ENCODE results near the gene NDUFA13. TPM values are rescaled to one million over a fixed set of nuclear protein-coding genes. Genes with fewer than 3 reads are reported as not detected.

Gene NDUFA13
- total and polyA plus RNA-seq, 12 donors = 856 to 1,278 (median 1,153) TPM

- H3K4me3 ChIP-seq = no peak overlapping the region
- WGBS, 2 donors = 88 to 93% methylated on average over 12 of the region's 12 CpGs
- no peak overlapping the region for H3K27ac ChIP-seq
- no peak for ATAC-seq
- DNase-seq = no peak
- TF ChIP-seq, protein P1, sequence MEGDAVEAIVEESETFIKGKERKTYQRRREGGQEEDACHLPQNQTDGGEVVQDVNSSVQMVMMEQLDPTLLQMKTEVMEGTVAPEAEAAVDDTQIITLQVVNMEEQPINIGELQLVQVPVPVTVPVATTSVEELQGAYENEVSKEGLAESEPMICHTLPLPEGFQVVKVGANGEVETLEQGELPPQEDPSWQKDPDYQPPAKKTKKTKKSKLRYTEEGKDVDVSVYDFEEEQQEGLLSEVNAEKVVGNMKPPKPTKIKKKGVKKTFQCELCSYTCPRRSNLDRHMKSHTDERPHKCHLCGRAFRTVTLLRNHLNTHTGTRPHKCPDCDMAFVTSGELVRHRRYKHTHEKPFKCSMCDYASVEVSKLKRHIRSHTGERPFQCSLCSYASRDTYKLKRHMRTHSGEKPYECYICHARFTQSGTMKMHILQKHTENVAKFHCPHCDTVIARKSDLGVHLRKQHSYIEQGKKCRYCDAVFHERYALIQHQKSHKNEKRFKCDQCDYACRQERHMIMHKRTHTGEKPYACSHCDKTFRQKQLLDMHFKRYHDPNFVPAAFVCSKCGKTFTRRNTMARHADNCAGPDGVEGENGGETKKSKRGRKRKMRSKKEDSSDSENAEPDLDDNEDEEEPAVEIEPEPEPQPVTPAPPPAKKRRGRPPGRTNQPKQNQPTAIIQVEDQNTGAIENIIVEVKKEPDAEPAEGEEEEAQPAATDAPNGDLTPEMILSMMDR (IDR thresholded peaks at IDR 0.05) = no peak
- peaks cover 0 to 69% (median 44%) of the 10 kb centered on the region in 9 donors for H3K36me3 ChIP-seq
- no peaks in the 10 kb centered on the region for H3K4me1 ChIP-seq
- intact Hi-C loops (cut with DNase I) = no loop called here
- no peaks in the 10 kb centered on the region for H3K27me3 ChIP-seq
- no peaks in the 10 kb centered on the region for H3K9me3 ChIP-seq
Measured at GRCh38 chr19:19506592-19506991, 9.4 kb upstream of the NDUFA13 start.

DNA sequence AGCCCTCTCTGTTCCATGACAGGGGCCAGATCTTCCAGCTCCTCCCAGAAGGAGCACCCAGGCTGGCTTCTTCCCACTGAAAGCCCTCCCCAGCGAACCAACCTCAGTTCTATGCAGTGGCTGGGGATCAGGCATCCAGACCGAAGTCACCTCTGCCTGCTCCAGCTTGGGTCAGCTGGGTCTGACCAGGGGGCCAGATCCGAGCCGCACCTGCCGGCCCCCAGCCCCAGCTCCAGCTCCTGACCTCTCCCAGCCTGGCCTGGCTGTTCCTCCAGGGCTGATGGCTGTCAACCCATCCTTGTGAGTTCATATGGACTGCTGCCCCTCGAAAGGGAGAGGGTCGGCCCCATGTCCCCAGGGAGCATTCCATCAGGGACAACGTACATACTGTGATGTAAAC is 8.7 kb upstream of the NDUFA13 start:
- TF ChIP-seq, protein P1 (IDR thresholded peaks at IDR 0.05) = no peak
- H3K4me3 ChIP-seq = no peak overlapping the region
- no peak overlapping the region for H3K27ac ChIP-seq
- ATAC-seq = no peak
- 81 to 85% methylated on average over 8 of the region's 8 CpGs for WGBS, 2 donors
- peaks cover 0 to 61% (median 36%) of the 10 kb centered on the region in 9 donors for H3K36me3 ChIP-seq
- no peaks in the 10 kb centered on the region for H3K9me3 ChIP-seq
- no peak for DNase-seq
- no peaks in the 10 kb centered on the region for H3K27me3 ChIP-seq
- no peaks in the 10 kb centered on the region for H3K4me1 ChIP-seq
- intact Hi-C loops (cut with DNase I) = no loop called here

- TF ChIP-seq, protein P1 (IDR thresholded peaks at IDR 0.05) = no peak
Measured at GRCh38 chr19:19508217-19508616, 7.8 kb upstream of the NDUFA13 start.

GRCh38 chr19:19510432-19510831 is 5.6 kb upstream of the NDUFA13 start:
- H3K36me3 ChIP-seq = peaks cover 0 to 30% (median 12%) of the 10 kb centered on the region in 9 donors
- 43 to 47% methylated on average over 6 of the region's 6 CpGs for WGBS, 2 donors
- intact Hi-C loops (cut with DNase I) = no loop called here
- no peaks in the 10 kb centered on the region for H3K27me3 ChIP-seq
- TF ChIP-seq, protein P1 (IDR thresholded peaks at IDR 0.05) = no peak
- ATAC-seq (no peak), DNase-seq (no peak)
- peaks cover 0 to 12% (median 0%) of the 10 kb centered on the region in 11 donors for H3K9me3 ChIP-seq
- peaks cover 2 to 13% (median 9%) of the 10 kb centered on the region in 9 donors for H3K4me1 ChIP-seq
- H3K27ac ChIP-seq = no peak overlapping the region
- no peak overlapping the region for H3K4me3 ChIP-seq

More at GRCh38 chr19:19508217-19508616, 7.8 kb upstream of the NDUFA13 start:
- Histone ChIP-seq H3K4me3 (no peak overlapping the region), H3K27ac (no peak overlapping the region), H3K9me3 (no peaks in the 10 kb centered on the region), H3K27me3 (no peaks in the 10 kb centered on the region), H3K4me1 (no peaks in the 10 kb centered on the region), H3K36me3 (peaks cover 0 to 52% (median 27%) of the 10 kb centered on the region in 9 donors)
- intact Hi-C loops (cut with DNase I) = no loop called here
- ATAC-seq (no peak), DNase-seq (no peak)
- 85 to 86% methylated on average over 11 of the region's 11 CpGs for WGBS, 2 donors

Data from heart right ventricle (tissue), 16 donors.